ENCODE results near the gene TOP1. TPM values are rescaled to one million over a fixed set of nuclear protein-coding genes. Genes with fewer than 3 reads are reported as not detected.

The TOP1 gene
- total RNA-seq, 1 donor from 2014 or later, result 58.9 TPM

GRCh38 chr20:41027872-41028358 is 707 bp upstream of the TOP1 start:
- peak overlapping the region; percentile 73 for H3K4me2 ChIP-seq
- H3K9me3 ChIP-seq (ENCODE audit: low read depth), result no peaks in the 10 kb centered on the region
- H3K9ac ChIP-seq, result peak overlapping the region; percentile 34
- H2AFZ ChIP-seq (replicated peaks), result no peak overlapping the region
- H3K27me3 ChIP-seq, result no peaks in the 10 kb centered on the region
- no peaks in the 10 kb centered on the region for H3K36me3 ChIP-seq
- no peaks in the 10 kb centered on the region for H3F3A ChIP-seq (ENCODE audit: low read depth)
- peaks cover 38% of the 10 kb centered on the region for H3K4me1 Mint-ChIP-seq
- TF ChIP-seq CTCF (IDR thresholded peaks at IDR 0.05), result no peak
- TF ChIP-seq EZH2phosphoT487 (IDR thresholded peaks at IDR 0.05), result no peak
- no peak for TF ChIP-seq EZH2 (IDR thresholded peaks at IDR 0.05)
- H3K4me3 Mint-ChIP-seq, result peak overlapping the region; percentile 91
- peak; percentile 27 for DNase-seq (ENCODE audit: low spot score)
- H3K4me1 ChIP-seq, result peaks cover 34% of the 10 kb centered on the region
- H3K4me3 ChIP-seq, result peak overlapping the region; percentile 45
- peak overlapping the region; percentile 11 for H3K27ac Mint-ChIP-seq
- H3K79me2 ChIP-seq (ENCODE audit: low read depth), result peaks cover 48% of the 10 kb centered on the region
- H3K27ac ChIP-seq, result no peak overlapping the region
- peaks cover 30% of the 10 kb centered on the region for H4K20me1 ChIP-seq (ENCODE audit: low read depth)
- H3K27me3 Mint-ChIP-seq (ENCODE audit: insufficient read depth, low read depth), result peaks cover 4% of the 10 kb centered on the region
- H3K9me3 Mint-ChIP-seq, result no peaks in the 10 kb centered on the region
- H3K36me3 Mint-ChIP-seq, result peaks cover 11% of the 10 kb centered on the region

GRCh38 chr20:41029150-41029901 is 704 bp downstream of the TOP1 start:
- H3K27me3 Mint-ChIP-seq (ENCODE audit: insufficient read depth, low read depth), result peaks cover 2% of the 10 kb centered on the region
- peaks cover 49% of the 10 kb centered on the region for H3K4me1 Mint-ChIP-seq
- peak overlapping the region; percentile 99 for H3K27ac Mint-ChIP-seq
- Histone ChIP-seq H3F3A (ENCODE audit: low read depth) (peaks cover 7% of the 10 kb centered on the region), H3K79me2 (ENCODE audit: low read depth) (peaks cover 62% of the 10 kb centered on the region), H3K9ac (peak overlapping the region; percentile 100), H3K4me3 (peak overlapping the region; percentile 97), H3K4me1 (peaks cover 48% of the 10 kb centered on the region), H3K4me2 (peak overlapping the region; percentile 99), H3K27me3 (no peaks in the 10 kb centered on the region), H4K20me1 (ENCODE audit: low read depth) (peaks cover 44% of the 10 kb centered on the region), H3K27ac (peak overlapping the region; percentile 95), H2AFZ (replicated peaks) (no peak overlapping the region), H3K36me3 (no peaks in the 10 kb centered on the region), H3K9me3 (ENCODE audit: low read depth) (no peaks in the 10 kb centered on the region)
- peak; percentile 53 for DNase-seq (ENCODE audit: low spot score)
- no peaks in the 10 kb centered on the region for H3K9me3 Mint-ChIP-seq
- H3K36me3 Mint-ChIP-seq, result peaks cover 22% of the 10 kb centered on the region
- no peak for TF ChIP-seq EZH2 (IDR thresholded peaks at IDR 0.05)
- no peak for TF ChIP-seq CTCF (IDR thresholded peaks at IDR 0.05)
- peak overlapping the region; percentile 96 for H3K4me3 Mint-ChIP-seq

- no peaks in the 10 kb centered on the region for H3K27me3 ChIP-seq
- Mint-ChIP-seq H3K4me1 (peaks cover 51% of the 10 kb centered on the region), H3K4me3 (peak overlapping the region; percentile 96), H3K36me3 (peaks cover 29% of the 10 kb centered on the region), H3K9me3 (no peaks in the 10 kb centered on the region), H3K27me3 (ENCODE audit: insufficient read depth, low read depth) (peaks cover 2% of the 10 kb centered on the region), H3K27ac (peak overlapping the region; percentile 99)
- H3K27ac ChIP-seq, result peak overlapping the region; percentile 95
- peaks cover 70% of the 10 kb centered on the region for H3K79me2 ChIP-seq (ENCODE audit: low read depth)
- peaks cover 51% of the 10 kb centered on the region for H4K20me1 ChIP-seq (ENCODE audit: low read depth)
- no peak for DNase-seq (ENCODE audit: low spot score)
- H2AFZ ChIP-seq (replicated peaks), result no peak overlapping the region
- H3K9me3 ChIP-seq (ENCODE audit: low read depth), result no peaks in the 10 kb centered on the region
- TF ChIP-seq EZH2phosphoT487 (IDR thresholded peaks at IDR 0.05) (no peak), CTCF (IDR thresholded peaks at IDR 0.05) (no peak), EZH2 (IDR thresholded peaks at IDR 0.05) (no peak)
- peaks cover 15% of the 10 kb centered on the region for H3F3A ChIP-seq (ENCODE audit: low read depth)
- H3K4me1 ChIP-seq, result peaks cover 56% of the 10 kb centered on the region
- H3K9ac ChIP-seq, result peak overlapping the region; percentile 100
- peak overlapping the region; percentile 97 for H3K4me3 ChIP-seq
- no peaks in the 10 kb centered on the region for H3K36me3 ChIP-seq
- peak overlapping the region; percentile 99 for H3K4me2 ChIP-seq
Measured at GRCh38 chr20:41030061-41030460, 1.4 kb downstream of the TOP1 start.

Measured in neural progenitor cell (in vitro differentiated cells).